GM19463 (cell line): ENCODE measurements around the gene CD58.

Source experiments
- ATAC-seq: cut with Tn5 transposase; IDR thresholded peaks from one replicate; pipeline ENCODE4 v1.9.1; 2021; ENCODE audit warnings: mild to moderate bottlenecking, moderate library complexity; ENCODE audit not compliant: unreplicated experiment

The CD58 gene

GRCh38 chr1:116474921-116475849, 95.6 kb downstream of the CD58 start:
- no peak for ATAC-seq

GRCh38 chr1:116472431-116472961, 98.3 kb downstream of the CD58 start:
- no peak for ATAC-seq

- ATAC-seq = no peak
Measured at GRCh38 chr1:116471241-116471640, 99.6 kb downstream of the CD58 start.

GRCh38 chr1:116470671-116471070, 100.2 kb downstream of the CD58 start:
- no peak for ATAC-seq

- ATAC-seq = no peak
Measured at GRCh38 chr1:116466810-116467557, 103.8 kb downstream of the CD58 start.

- no peak for ATAC-seq
Measured at GRCh38 chr1:116465845-116466685, 104.8 kb downstream of the CD58 start.

GRCh38 chr1:116465477-116465844, 105.4 kb downstream of the CD58 start:
- no peak for ATAC-seq
